Natural killer cell (primary cell): ENCODE data around the gene CREB5. TPM values are rescaled to one million over a fixed set of nuclear protein-coding genes. Genes with fewer than 3 reads are reported as not detected.

Experiments used
- ATAC-seq, 3 donors: fragments of 150-1000 bp in 2 of 3; fragments of 200-7000 bp in 1 of 3; cut with Tn5 transposase; 1 replicate in 1 of 3; 2 replicates in 2 of 3; pipeline ENCODE4 v1.10.0; 2021; ENCODE audit warnings: mild to moderate bottlenecking in 2 of 3, moderate library complexity in 2 of 3
- DNase-seq, 2 donors: peaks; one replicate each; pipeline versions ENCODE4 v3.0.0 to v3.0.0-alpha.2; 2013 to 2021; ENCODE audit warnings: mixed read lengths in 1 of 2
- H3K27ac ChIP-seq: one replicate; pipeline ENCODE4 v1.5.1; 2013; ENCODE audit warnings: mild to moderate bottlenecking, low read length
- H3K27me3 ChIP-seq: one replicate; pipeline ENCODE4 v1.6.1; 2013; ENCODE audit warnings: low read length; ENCODE audit not compliant: control insufficient read depth, insufficient read depth
- H3K36me3 ChIP-seq: one replicate; pipeline ENCODE4 v1.6.1; 2013; ENCODE audit warnings: low read length; ENCODE audit not compliant: control insufficient read depth, insufficient read depth
- H3K4me1 ChIP-seq: one replicate; pipeline ENCODE4 v1.6.1; 2013; ENCODE audit warnings: low read length; ENCODE audit not compliant: control insufficient read depth, insufficient read depth
- H3K4me3 ChIP-seq: one replicate; pipeline ENCODE4 v1.5.1; 2013; ENCODE audit warnings: low read length
- H3K9me3 ChIP-seq: one replicate; pipeline ENCODE4 v1.6.1; 2013; ENCODE audit warnings: low read length; ENCODE audit not compliant: control insufficient read depth, insufficient read depth
- H3K27ac Mint-ChIP-seq, 2 donors: one replicate each; pipeline ENCODE4 v1.8.0; 2022; ENCODE audit warnings: mild to moderate bottlenecking in 2 of 2, mixed read lengths in 2 of 2, moderate library complexity in 1 of 2
- H3K27me3 Mint-ChIP-seq, 2 donors: one replicate each; pipeline ENCODE4 v1.8.0; 2022; ENCODE audit warnings: low read depth in 2 of 2, mixed read lengths in 2 of 2
- H3K36me3 Mint-ChIP-seq: one replicate; pipeline ENCODE4 v1.8.0; 2022; ENCODE audit warnings: mixed read lengths
- H3K4me1 Mint-ChIP-seq, 2 donors: one replicate each; pipeline ENCODE4 v1.8.0; 2022; ENCODE audit warnings: mixed read lengths in 2 of 2
- H3K4me3 Mint-ChIP-seq: one replicate; pipeline ENCODE4 v1.8.0; 2022; ENCODE audit warnings: mild to moderate bottlenecking, moderate library complexity, mixed read lengths
- H3K9me3 Mint-ChIP-seq, 2 donors: one replicate each; pipeline ENCODE4 v1.8.0; 2022; ENCODE audit warnings: mixed read lengths in 2 of 2
- WGBS: methylation state at CpG from one replicate; pipeline ENCODE4 v1.1.7; 2013; ENCODE audit warnings: missing lambda C conversion rate; ENCODE audit not compliant: insufficient coverage; 5-methylcytosine and 5-hydroxymethylcytosine counted together
- intact Hi-C: fragments of 100-400 bp; cut with micrococcal nuclease; formaldehyde crosslinking; loops from one replicate; pipeline ENCODE4 v1.14.2; 2022
- total RNA-seq, 4 donors: library from RNA; stranded (reverse); fragments of 120-200 nt in 1 of 4; gene quantifications; one replicate each; pipeline versions ENCODE4 v1.2.3 to v1.2.4, GENCODE V29; 2013 to 2022
- TF ChIP-seq, protein P1 (sequence below): fragments of 200-600 bp; IDR thresholded peaks from one replicate; pipeline ENCODE4 v1.8.0; 2022; ENCODE audit warnings: antibody characterized with exemption

CREB5 gene
- total RNA-seq, 3 donors from 2014 or later (not counting 1 experiment from before 2014, with no cell fraction given), result 0.52 to 7.0 (median 0.89) TPM

DNA sequence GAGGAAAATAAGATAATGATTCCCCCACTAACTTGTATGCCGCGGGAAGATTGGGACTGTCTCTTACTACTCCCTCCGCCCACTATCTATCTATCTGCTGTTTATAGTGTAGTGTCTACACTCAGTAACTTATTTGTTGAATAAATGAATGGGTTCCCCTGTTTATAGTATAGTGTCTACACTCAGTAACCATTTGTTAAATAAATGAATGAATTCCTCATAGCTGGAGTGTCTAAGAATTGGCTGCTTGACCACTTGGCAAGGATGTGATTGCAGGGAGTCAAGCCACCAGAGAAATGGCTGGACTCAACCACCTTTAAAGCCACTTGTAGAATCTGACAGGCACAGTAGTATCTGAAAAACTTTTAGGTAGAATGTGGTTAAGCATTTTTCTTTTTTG lies 398.7 kb downstream of the CREB5 start:
- intact Hi-C loops, result no loop called here
- H3K4me3 ChIP-seq, result no peak overlapping the region
- Mint-ChIP-seq H3K4me1 (no peaks in the 10 kb centered on the region), H3K27me3 (peaks cover 0 to 2% of the 10 kb centered on the region in 2 donors), H3K4me3 (no peak overlapping the region), H3K36me3 (no peaks in the 10 kb centered on the region), H3K9me3 (no peaks in the 10 kb centered on the region), H3K27ac (no peak overlapping the region)
- no peaks in the 10 kb centered on the region for H3K4me1 ChIP-seq
- H3K27ac ChIP-seq, result no peak overlapping the region
- no peaks in the 10 kb centered on the region for H3K9me3 ChIP-seq
- no peaks in the 10 kb centered on the region for H3K27me3 ChIP-seq
- no peak for DNase-seq
- ATAC-seq, result no peak
- no CpG with 5 or more reads among the region's 3 CpGs for WGBS
- TF ChIP-seq, protein P1, sequence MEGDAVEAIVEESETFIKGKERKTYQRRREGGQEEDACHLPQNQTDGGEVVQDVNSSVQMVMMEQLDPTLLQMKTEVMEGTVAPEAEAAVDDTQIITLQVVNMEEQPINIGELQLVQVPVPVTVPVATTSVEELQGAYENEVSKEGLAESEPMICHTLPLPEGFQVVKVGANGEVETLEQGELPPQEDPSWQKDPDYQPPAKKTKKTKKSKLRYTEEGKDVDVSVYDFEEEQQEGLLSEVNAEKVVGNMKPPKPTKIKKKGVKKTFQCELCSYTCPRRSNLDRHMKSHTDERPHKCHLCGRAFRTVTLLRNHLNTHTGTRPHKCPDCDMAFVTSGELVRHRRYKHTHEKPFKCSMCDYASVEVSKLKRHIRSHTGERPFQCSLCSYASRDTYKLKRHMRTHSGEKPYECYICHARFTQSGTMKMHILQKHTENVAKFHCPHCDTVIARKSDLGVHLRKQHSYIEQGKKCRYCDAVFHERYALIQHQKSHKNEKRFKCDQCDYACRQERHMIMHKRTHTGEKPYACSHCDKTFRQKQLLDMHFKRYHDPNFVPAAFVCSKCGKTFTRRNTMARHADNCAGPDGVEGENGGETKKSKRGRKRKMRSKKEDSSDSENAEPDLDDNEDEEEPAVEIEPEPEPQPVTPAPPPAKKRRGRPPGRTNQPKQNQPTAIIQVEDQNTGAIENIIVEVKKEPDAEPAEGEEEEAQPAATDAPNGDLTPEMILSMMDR, result no peak
- H3K36me3 ChIP-seq, result no peaks in the 10 kb centered on the region

- no peaks in the 10 kb centered on the region for H3K36me3 ChIP-seq
- intact Hi-C loops, result no loop called here
- no peaks in the 10 kb centered on the region for H3K9me3 ChIP-seq
- H3K27ac Mint-ChIP-seq, result no peak overlapping the region
- TF ChIP-seq, protein P1, result no peak
- no peak overlapping the region for H3K4me3 Mint-ChIP-seq
- no peaks in the 10 kb centered on the region for H3K9me3 Mint-ChIP-seq
- ATAC-seq (no peak), DNase-seq (no peak)
- H3K4me3 ChIP-seq, result no peak overlapping the region
- no peaks in the 10 kb centered on the region for H3K27me3 ChIP-seq
- H3K36me3 Mint-ChIP-seq, result no peaks in the 10 kb centered on the region
- WGBS, result 94% methylated on average over 5 of the region's 5 CpGs
- no peaks in the 10 kb centered on the region for H3K4me1 ChIP-seq
- H3K27me3 Mint-ChIP-seq, result peaks cover 0 to 2% of the 10 kb centered on the region in 2 donors
- no peak overlapping the region for H3K27ac ChIP-seq
- no peaks in the 10 kb centered on the region for H3K4me1 Mint-ChIP-seq
These were observed 399.5 kb downstream of the CREB5 start for GRCh38 chr7:28811701-28812430.

DNA sequence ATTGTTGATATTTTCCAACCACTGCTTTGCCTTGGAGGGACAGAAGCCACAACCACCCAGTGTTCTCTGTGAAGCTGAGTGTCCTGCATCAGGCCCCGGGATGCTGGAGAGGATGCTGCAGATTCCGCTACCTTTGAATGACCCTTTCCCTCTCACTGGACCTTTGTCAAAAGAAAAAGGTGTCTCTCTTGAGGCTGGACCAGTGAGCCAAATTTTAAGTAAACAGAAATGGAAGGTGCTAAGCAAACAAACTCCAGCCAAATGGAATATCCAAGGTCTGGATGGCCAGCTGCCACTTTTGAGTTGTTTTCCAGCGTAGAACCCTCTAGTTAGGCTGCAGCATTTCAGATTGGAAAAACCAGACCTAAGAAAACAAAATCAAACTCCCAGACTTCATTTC lies 400.3 kb downstream of the CREB5 start:
- H3K36me3 Mint-ChIP-seq, result no peaks in the 10 kb centered on the region
- Histone ChIP-seq H3K36me3 (no peaks in the 10 kb centered on the region), H3K27ac (no peak overlapping the region), H3K4me1 (no peaks in the 10 kb centered on the region), H3K27me3 (no peaks in the 10 kb centered on the region), H3K4me3 (no peak overlapping the region), H3K9me3 (no peaks in the 10 kb centered on the region)
- DNase-seq, result no peak
- no peak for ATAC-seq
- no peaks in the 10 kb centered on the region for H3K4me1 Mint-ChIP-seq
- no peaks in the 10 kb centered on the region for H3K9me3 Mint-ChIP-seq
- 90% methylated on average over 3 of the region's 3 CpGs for WGBS
- H3K27ac Mint-ChIP-seq, result no peak overlapping the region
- H3K27me3 Mint-ChIP-seq, result peaks cover 0 to under 1% of the 10 kb centered on the region in 2 donors
- no peak overlapping the region for H3K4me3 Mint-ChIP-seq
- intact Hi-C loops, result no loop called here
- TF ChIP-seq, protein P1, result no peak
